ENCODE measurements around the gene NSUN7. TPM values are rescaled to one million over a fixed set of nuclear protein-coding genes. Genes with fewer than 3 reads are reported as not detected.

NSUN7 gene
- polyA plus RNA-seq, 1 donor (not counting 4 experiments of a cell fraction or from before 2014, with no cell fraction given) = 0.03 TPM

GRCh38 chr4:40845154-40845835 lies 95.5 kb downstream of the NSUN7 start:
- TF ChIP-seq EZH2 (IDR thresholded peaks at IDR 0.05; ENCODE audit: low read length) (no peak), CTCF (optimal IDR thresholded peaks at IDR 0.05 in 1 of 3, IDR thresholded peaks at IDR 0.05 in 1 of 3, conservative IDR thresholded peaks at IDR 0.05 in 1 of 3; ENCODE audit: extremely low read depth in 1 of 3, insufficient read depth in 2 of 3, low read length in 3 of 3) (no peak)
- H3K27ac ChIP-seq (ENCODE audit: control insufficient read depth, insufficient read depth, low read length) = no peak overlapping the region
- no peak overlapping the region for H2AFZ ChIP-seq (ENCODE audit: control insufficient read depth, low read length)
- FAIRE-seq (no peak), DNase-seq (ENCODE audit: low read depth, low spot score) (no peak)
- dilution Hi-C loops (cut with MboI; ENCODE audit: extremely low pct_ligation_motif_present, low sequenced_read_pairs) = no loop called here
- no peaks in the 10 kb centered on the region for H3K9me3 ChIP-seq (ENCODE audit: control insufficient read depth, low read depth, low read length)
- no peak overlapping the region for H3K4me3 ChIP-seq (ENCODE audit: control insufficient read depth in 2 of 3, extremely low read depth in 1 of 3, insufficient read depth in 2 of 3, low read depth in 1 of 3, low read length in 3 of 3)
- no peaks in the 10 kb centered on the region for H3K9me1 ChIP-seq (ENCODE audit: control insufficient read depth, extremely low read depth, insufficient read depth, low read length)
- peaks cover 7% of the 10 kb centered on the region for H3K4me1 ChIP-seq (ENCODE audit: control insufficient read depth, extremely low read depth, insufficient read depth, low read length)
- H3K9ac ChIP-seq (ENCODE audit: control insufficient read depth, extremely low read depth, insufficient read depth, low read length) = no peak overlapping the region
- H3K79me2 ChIP-seq (ENCODE audit: control insufficient read depth, insufficient read depth, low read length) = no peaks in the 10 kb centered on the region
- H3K27me3 ChIP-seq (ENCODE audit: control insufficient read depth, extremely low read depth, insufficient read depth, low read length) = no peaks in the 10 kb centered on the region
- H3K36me3 ChIP-seq (ENCODE audit: control insufficient read depth in 2 of 2, extremely low read depth in 1 of 2, insufficient read depth in 2 of 2, low read length in 2 of 2) = peaks cover 6 to 7% of the 10 kb centered on the region in 2 experiments
- no peaks in the 10 kb centered on the region for H4K20me1 ChIP-seq (ENCODE audit: control insufficient read depth, extremely low read depth, insufficient read depth, low read length)
- H3K4me2 ChIP-seq (ENCODE audit: control insufficient read depth, extremely low read depth, insufficient read depth, low read depth, low read length) = no peak overlapping the region

GRCh38 chr4:40846532-40846931 lies 96.8 kb downstream of the NSUN7 start:
- Histone ChIP-seq H4K20me1 (ENCODE audit: control insufficient read depth, extremely low read depth, insufficient read depth, low read length) (no peaks in the 10 kb centered on the region), H3K9me1 (ENCODE audit: control insufficient read depth, extremely low read depth, insufficient read depth, low read length) (no peaks in the 10 kb centered on the region), H3K79me2 (ENCODE audit: control insufficient read depth, insufficient read depth, low read length) (no peaks in the 10 kb centered on the region), H3K9me3 (ENCODE audit: control insufficient read depth, low read depth, low read length) (no peaks in the 10 kb centered on the region), H3K4me3 (ENCODE audit: control insufficient read depth in 2 of 3, extremely low read depth in 1 of 3, insufficient read depth in 2 of 3, low read depth in 1 of 3, low read length in 3 of 3) (no peak overlapping the region), H2AFZ (ENCODE audit: control insufficient read depth, low read length) (no peak overlapping the region), H3K4me2 (ENCODE audit: control insufficient read depth, extremely low read depth, insufficient read depth, low read depth, low read length) (no peak overlapping the region), H3K36me3 (ENCODE audit: control insufficient read depth in 2 of 2, extremely low read depth in 1 of 2, insufficient read depth in 2 of 2, low read length in 2 of 2) (peaks cover 6 to 7% of the 10 kb centered on the region in 2 experiments), H3K27me3 (ENCODE audit: control insufficient read depth, extremely low read depth, insufficient read depth, low read length) (no peaks in the 10 kb centered on the region), H3K9ac (ENCODE audit: control insufficient read depth, extremely low read depth, insufficient read depth, low read length) (no peak overlapping the region), H3K27ac (ENCODE audit: control insufficient read depth, insufficient read depth, low read length) (no peak overlapping the region), H3K4me1 (ENCODE audit: control insufficient read depth, extremely low read depth, insufficient read depth, low read length) (peaks cover 4% of the 10 kb centered on the region)
- DNase-seq (ENCODE audit: low read depth, low spot score) (no peak), FAIRE-seq (no peak)
- TF ChIP-seq CTCF (optimal IDR thresholded peaks at IDR 0.05 in 1 of 3, IDR thresholded peaks at IDR 0.05 in 1 of 3, conservative IDR thresholded peaks at IDR 0.05 in 1 of 3; ENCODE audit: extremely low read depth in 1 of 3, insufficient read depth in 2 of 3, low read length in 3 of 3) (no peak), EZH2 (IDR thresholded peaks at IDR 0.05; ENCODE audit: low read length) (no peak)
- dilution Hi-C loops (cut with MboI; ENCODE audit: extremely low pct_ligation_motif_present, low sequenced_read_pairs) = no loop called here

Measured in keratinocyte (primary cell).